Kidney epithelial cell (primary cell): Measurements from ENCODE around the gene LRRC1. TPM values are rescaled to one million over a fixed set of nuclear protein-coding genes. Genes with fewer than 3 reads are reported as not detected.

Experiments used
- DNase-seq: peaks from one replicate; pipeline ENCODE4 v3.0.0-alpha.2; 2010; ENCODE audit warnings: low read depth
- H3K27me3 ChIP-seq: 2 replicates; pipeline ENCODE4 v1.6.0; 2011; ENCODE audit warnings: low read length; ENCODE audit not compliant: control insufficient read depth, insufficient read depth
- H3K36me3 ChIP-seq: 2 replicates; pipeline ENCODE4 v1.5.1; 2011; ENCODE audit warnings: low read length; ENCODE audit not compliant: control insufficient read depth, insufficient read depth
- H3K4me3 ChIP-seq: 2 replicates; pipeline ENCODE4 v1.5.1; 2011; ENCODE audit warnings: low read depth, mild to moderate bottlenecking, control low read depth, low read length
- CTCF ChIP-seq: IDR thresholded peaks from 2 replicates; pipeline ENCODE4 v1.5.1; 2011; ENCODE audit warnings: mild to moderate bottlenecking, moderate library complexity, low read length, control low read depth, inconsistent platforms; ENCODE audit not compliant: insufficient read depth, poor library complexity, severe bottlenecking
- total RNA-seq: library from RNA; depleted of rRNA; stranded (reverse); fragments of >200 nt; gene quantifications from 2 replicates; pipeline ENCODE4 v1.2.3, GENCODE V29; 2015

LRRC1 gene
- total RNA-seq, 1 donor from 2014 or later, result 8.0 TPM

GRCh38 chr6:53889365-53889764 is 94.6 kb downstream of the LRRC1 start:
- no peak for TF ChIP-seq CTCF
- DNase-seq, result no peak
- Histone ChIP-seq H3K27me3 (no peaks in the 10 kb centered on the region), H3K4me3 (no peak overlapping the region), H3K36me3 (no peaks in the 10 kb centered on the region)

- Histone ChIP-seq H3K36me3 (no peaks in the 10 kb centered on the region), H3K27me3 (no peaks in the 10 kb centered on the region), H3K4me3 (no peak overlapping the region)
- no peak for TF ChIP-seq CTCF
- no peak for DNase-seq
Observed at GRCh38 chr6:53892707-53893106, 97.9 kb downstream of the LRRC1 start.

GRCh38 chr6:53894091-53894490 is 99.3 kb downstream of the LRRC1 start:
- TF ChIP-seq CTCF, result no peak
- Histone ChIP-seq H3K4me3 (no peak overlapping the region), H3K27me3 (no peaks in the 10 kb centered on the region), H3K36me3 (no peaks in the 10 kb centered on the region)
- no peak for DNase-seq

DNA sequence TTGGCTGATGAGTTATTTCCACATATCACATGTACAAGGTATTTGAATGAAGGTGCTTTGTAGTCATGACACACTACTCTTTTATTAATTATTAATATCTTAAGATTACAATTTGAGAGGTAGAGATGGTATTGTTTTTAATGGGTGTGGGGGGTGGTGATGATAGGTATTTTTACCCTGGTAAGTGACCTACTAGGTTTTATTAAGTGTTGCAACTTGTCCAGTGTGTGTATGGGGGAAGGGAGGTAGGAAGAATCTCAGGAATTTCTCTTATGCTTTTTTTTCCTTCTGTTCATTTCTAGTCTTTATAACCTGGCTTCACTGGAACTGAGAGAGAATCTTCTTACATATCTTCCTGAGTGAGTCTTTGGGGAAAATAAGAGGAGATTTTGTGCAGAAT is 101.4 kb downstream of the LRRC1 start:
- no peaks in the 10 kb centered on the region for H3K36me3 ChIP-seq
- no peaks in the 10 kb centered on the region for H3K27me3 ChIP-seq
- no peak for DNase-seq
- no peak for TF ChIP-seq CTCF
- no peak overlapping the region for H3K4me3 ChIP-seq

DNA sequence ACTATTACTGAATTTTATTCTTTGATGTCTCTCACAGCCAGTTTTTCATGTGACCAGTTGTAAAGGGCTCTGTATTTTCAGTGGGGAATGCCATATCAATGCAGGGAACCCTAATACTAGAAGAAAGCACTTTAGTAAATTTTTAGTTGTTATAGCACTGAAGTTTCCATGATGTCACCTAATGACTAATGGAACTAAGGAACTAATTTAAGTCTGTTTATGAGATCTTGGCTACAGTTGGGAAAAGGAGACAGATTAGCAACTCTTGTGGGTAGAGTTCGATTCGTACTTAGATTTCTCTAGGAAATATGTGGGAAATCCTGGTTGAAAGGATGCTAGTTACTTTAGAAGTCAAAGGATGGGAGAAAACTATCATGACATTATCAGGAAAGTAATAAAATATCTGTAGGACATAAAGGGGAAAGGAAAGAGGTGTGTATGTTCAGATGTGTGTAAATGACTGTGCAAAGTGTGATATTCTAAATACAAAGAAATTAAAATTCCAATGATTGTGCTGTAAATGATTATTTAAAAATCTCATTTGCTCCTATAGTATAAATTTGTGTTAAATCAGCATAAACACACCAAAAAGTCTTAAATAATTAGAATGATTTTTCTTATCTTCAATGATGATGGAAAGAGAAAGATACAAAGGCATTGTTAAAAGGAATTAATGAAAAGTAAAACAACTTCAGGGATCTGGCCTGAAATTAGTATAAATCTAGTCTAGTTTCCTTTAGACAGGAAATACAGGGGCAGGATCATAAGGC is 103.4 kb downstream of the LRRC1 start:
- Histone ChIP-seq H3K27me3 (no peaks in the 10 kb centered on the region), H3K36me3 (no peaks in the 10 kb centered on the region), H3K4me3 (no peak overlapping the region)
- TF ChIP-seq CTCF, result no peak
- no peak for DNase-seq

- TF ChIP-seq CTCF, result no peak
- H3K36me3 ChIP-seq, result peaks cover 2% of the 10 kb centered on the region
Observed at GRCh38 chr6:53899512-53899911, 104.7 kb downstream of the LRRC1 start.

More at GRCh38 chr6:53899512-53899911, 104.7 kb downstream of the LRRC1 start:
- Histone ChIP-seq H3K27me3 (no peaks in the 10 kb centered on the region), H3K4me3 (no peak overlapping the region)
- DNase-seq, result no peak
